Activated naive CD4-positive, alpha-beta T cell treated with anti-CD3 and anti-CD28 coated beads, Interleukin-2, amount 50 U/mL, for 72 hours (primary cell): ENCODE data around the gene IFNA4. TPM values are rescaled to one million over a fixed set of nuclear protein-coding genes. Genes with fewer than 3 reads are reported as not detected.
"Not testable (repeated sequence)": the region's sequence is repeated elsewhere in the genome, so short reads cannot be mapped to it uniquely, and the experiment has no call there.

Experiments
- ATAC-seq, 2 donors: fragments of 150-1000 bp; cut with Tn5 transposase; 2 replicates each; pipeline ENCODE4 v1.10.0; 2021; ENCODE audit warnings: mild to moderate bottlenecking in 2 of 2, moderate library complexity in 2 of 2
- DNase-seq, 2 donors: peaks; one replicate each; pipeline ENCODE4 v3.0.0; 2021 to 2022; ENCODE audit warnings: low spot score in 2 of 2
- H3K27ac Mint-ChIP-seq, 2 donors: one replicate each; pipeline ENCODE4 v1.8.0; 2022; ENCODE audit warnings: mild to moderate bottlenecking in 2 of 2, mixed read lengths in 2 of 2
- H3K36me3 Mint-ChIP-seq, 2 donors: one replicate each; pipeline ENCODE4 v1.8.0; 2022; ENCODE audit warnings: mixed read lengths in 2 of 2
- H3K9me3 Mint-ChIP-seq, 2 donors: one replicate each; pipeline ENCODE4 v1.8.0; 2022; ENCODE audit warnings: mixed read lengths in 2 of 2
- total RNA-seq, 2 donors: library from RNA; stranded (reverse); gene quantifications; one replicate each; pipeline ENCODE4 v1.2.3, GENCODE V29; 2022

The IFNA4 gene
- total RNA-seq, 2 donors from 2014 or later: not detected

- not testable (repeated sequence) for H3K36me3 Mint-ChIP-seq, H3K9me3 Mint-ChIP-seq, DNase-seq
- peak overlapping the region in 1 of 2 donors; percentile 27 for H3K27ac Mint-ChIP-seq
- ATAC-seq: peak; percentile 53 to 79
These were observed 4.3 kb downstream of the IFNA4 start for GRCh38 chr9:21182810-21183736.

DNA sequence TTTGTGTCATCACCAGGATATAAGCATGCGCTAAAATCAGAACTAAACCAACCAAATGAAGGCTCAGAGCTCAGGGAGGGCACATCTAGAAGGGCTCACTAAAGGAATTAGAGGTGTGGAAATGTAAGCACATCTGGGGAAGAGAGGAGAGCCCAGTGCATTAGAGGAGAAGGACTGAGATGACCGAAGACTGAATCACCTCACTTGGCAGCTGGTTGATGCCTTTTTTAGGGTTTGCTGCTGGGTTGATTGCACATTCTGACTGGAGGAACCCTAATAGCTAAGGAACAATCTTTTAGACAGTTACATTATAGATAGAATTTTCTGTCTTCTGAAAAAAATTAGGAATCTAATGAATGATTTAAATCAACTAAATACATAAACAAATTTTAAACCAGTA lies 12.7 kb downstream of the IFNA4 start:
- no peaks in the 10 kb centered on the region for H3K36me3 Mint-ChIP-seq
- ATAC-seq (no peak), DNase-seq (no peak)
- H3K9me3 Mint-ChIP-seq: no peaks in the 10 kb centered on the region
- H3K27ac Mint-ChIP-seq: no peak overlapping the region

GRCh38 chr9:21172156-21172555 lies 15.2 kb downstream of the IFNA4 start:
- H3K27ac Mint-ChIP-seq: no peak overlapping the region
- H3K36me3 Mint-ChIP-seq: no peaks in the 10 kb centered on the region
- H3K9me3 Mint-ChIP-seq: no peaks in the 10 kb centered on the region
- DNase-seq (no peak), ATAC-seq (no peak)

GRCh38 chr9:21171351-21171750 lies 16.0 kb downstream of the IFNA4 start:
- no peaks in the 10 kb centered on the region for H3K36me3 Mint-ChIP-seq
- no peak for DNase-seq
- H3K9me3 Mint-ChIP-seq: no peaks in the 10 kb centered on the region

DNA sequence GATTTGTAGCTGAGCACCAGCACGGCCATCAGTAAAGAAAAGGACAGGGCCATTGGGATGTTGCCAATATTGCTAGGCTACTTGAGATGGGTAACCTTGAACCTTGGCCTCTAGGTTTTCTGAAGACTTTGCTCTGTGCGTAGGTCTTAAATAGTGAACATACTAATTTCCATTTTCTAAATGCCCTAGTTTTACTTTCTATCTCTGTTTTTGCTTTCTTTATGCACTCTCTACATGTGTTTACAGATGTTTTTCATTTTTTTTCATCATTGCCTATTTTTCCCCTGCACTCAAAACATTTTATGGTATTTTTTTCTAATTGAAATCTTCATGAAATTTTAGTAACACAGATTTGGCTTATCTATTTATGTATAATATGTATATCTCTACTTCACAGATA lies 20.8 kb downstream of the IFNA4 start, which contains the start of gene IFNA21:
TSS of gene IFNA21 (minus strand) at position 101 of the 400 bp plus-strand sequence. CDS start at position 53, 48 bp downstream.
- not testable (repeated sequence) for ATAC-seq, H3K36me3 Mint-ChIP-seq, H3K27ac Mint-ChIP-seq, DNase-seq, H3K9me3 Mint-ChIP-seq

More at GRCh38 chr9:21171351-21171750, 16.0 kb downstream of the IFNA4 start:
- ATAC-seq: no peak
- no peak overlapping the region for H3K27ac Mint-ChIP-seq

- Mint-ChIP-seq H3K9me3 (no peaks in the 10 kb centered on the region), H3K36me3 (no peaks in the 10 kb centered on the region), H3K27ac (no peak overlapping the region)
- ATAC-seq (no peak), DNase-seq (no peak)
These were observed 21.9 kb downstream of the IFNA4 start for GRCh38 chr9:21165516-21165915.

DNA sequence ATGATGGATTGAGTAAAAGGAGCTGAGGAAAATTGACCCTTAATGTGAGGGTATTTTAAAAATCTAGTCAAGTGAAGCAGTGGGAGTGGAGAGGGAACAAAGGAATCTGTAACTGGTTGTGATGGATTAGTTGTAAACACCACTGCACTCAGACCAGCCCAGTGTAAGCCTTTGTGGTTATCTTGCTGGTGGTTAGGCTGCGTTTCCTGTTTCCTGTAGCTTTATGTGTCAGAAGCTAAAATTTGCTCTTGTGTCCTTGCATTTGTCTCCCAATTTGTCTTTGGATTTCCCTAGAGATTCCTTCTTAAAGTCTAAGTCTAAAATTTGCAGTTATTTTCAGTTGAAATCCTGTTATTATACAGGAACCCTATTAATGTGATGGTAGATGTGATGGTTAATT lies 27.2 kb downstream of the IFNA4 start:
- ATAC-seq (no peak), DNase-seq (no peak)
- no peaks in the 10 kb centered on the region for H3K36me3 Mint-ChIP-seq
- peaks cover 8 to 10% of the 10 kb centered on the region in 2 donors for H3K9me3 Mint-ChIP-seq
- H3K27ac Mint-ChIP-seq: no peak overlapping the region

DNA sequence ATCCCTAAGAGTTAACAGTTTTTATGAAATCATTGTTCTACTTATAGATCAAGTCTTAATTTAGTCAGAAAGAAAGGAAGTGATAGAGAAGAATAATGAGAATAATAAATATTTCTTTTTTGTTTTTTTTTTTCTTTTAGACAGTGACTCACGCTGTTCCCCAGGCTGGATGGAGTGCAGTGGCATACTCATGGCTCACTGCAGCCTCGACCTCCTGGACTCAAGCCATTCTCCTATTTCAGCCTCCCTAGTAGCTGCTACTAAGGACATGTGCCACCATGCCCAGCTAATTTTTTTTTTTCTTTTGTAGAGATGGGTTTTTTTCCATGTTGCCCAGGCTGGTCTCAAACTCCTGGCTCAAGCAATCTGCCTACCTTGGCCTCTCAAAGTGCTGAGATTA lies 31.9 kb downstream of the IFNA4 start:
- Mint-ChIP-seq H3K36me3 (no peaks in the 10 kb centered on the region), H3K9me3 (peaks cover 8 to 10% of the 10 kb centered on the region in 2 donors), H3K27ac (no peak overlapping the region)
- DNase-seq: no peak
- ATAC-seq: no peak

GRCh38 chr9:21154018-21154608 lies 33.3 kb downstream of the IFNA4 start:
- Mint-ChIP-seq H3K9me3 (peaks cover 8 to 10% of the 10 kb centered on the region in 2 donors), H3K36me3 (peaks cover 0 to 2% of the 10 kb centered on the region in 2 donors), H3K27ac (no peak overlapping the region)
- DNase-seq (no peak), ATAC-seq (peak in 1 of 2 donors; percentile 63)

GRCh38 chr9:21153336-21154017 lies 33.9 kb downstream of the IFNA4 start:
- Mint-ChIP-seq H3K36me3 (peaks cover 3 to 5% of the 10 kb centered on the region in 2 donors), H3K27ac (no peak overlapping the region), H3K9me3 (peaks cover 7 to 10% of the 10 kb centered on the region in 2 donors)
- no peak for DNase-seq
- ATAC-seq: no peak

- H3K27ac Mint-ChIP-seq: no peak overlapping the region
These were observed 42.8 kb downstream of the IFNA4 start for GRCh38 chr9:21144603-21145002.

GRCh38 chr9:21141427-21141882 lies 45.9 kb downstream of the IFNA4 start, which contains the start of gene IFNW1:
IFNW1 (minus strand) TSS chr9:21141832; CDS start chr9:21141570, 262 bp downstream.
- DNase-seq (no peak), ATAC-seq (no peak)
- peaks cover 0 to 3% of the 10 kb centered on the region in 2 donors for H3K9me3 Mint-ChIP-seq
- H3K27ac Mint-ChIP-seq: no peak within 1 kb of the TSS
- H3K36me3 Mint-ChIP-seq: no peaks in the 10 kb centered on the region

More at GRCh38 chr9:21144603-21145002, 42.8 kb downstream of the IFNA4 start:
- no peak for ATAC-seq
- H3K9me3 Mint-ChIP-seq: peaks cover 4 to 17% of the 10 kb centered on the region in 2 donors
- H3K36me3 Mint-ChIP-seq: peaks cover 19 to 21% of the 10 kb centered on the region in 2 donors
- no peak for DNase-seq

- H3K36me3 Mint-ChIP-seq: no peaks in the 10 kb centered on the region
These were observed 50.4 kb downstream of the IFNA4 start for GRCh38 chr9:21137020-21137419.

More at GRCh38 chr9:21137020-21137419, 50.4 kb downstream of the IFNA4 start:
- no peak for ATAC-seq
- Mint-ChIP-seq H3K27ac (no peak overlapping the region), H3K9me3 (no peaks in the 10 kb centered on the region)
- DNase-seq: no peak
